ENCODE measurements around the gene WDPCP.

- no peak for TF ChIP-seq POLR2AphosphoS5 (IDR thresholded peaks at IDR 0.05; ENCODE audit: borderline replicate concordance, low read depth, low read length)
- no peak for TF ChIP-seq EZH2 (IDR thresholded peaks at IDR 0.05)
- TF ChIP-seq FOXP2 (optimal IDR thresholded peaks at IDR 0.05; ENCODE audit: control extremely low read depth, extremely low read length, insufficient read depth), result no peak
Observed at GRCh38 chr2:63272560-63272959, 315.7 kb downstream of the WDPCP start.

Data from SK-N-MC (cell line).